ENCODE results near the gene CDC42. TPM values are rescaled to one million over a fixed set of nuclear protein-coding genes. Genes with fewer than 3 reads are reported as not detected.

The CDC42 gene
- total and polyA plus RNA-seq, 9 of the 15 experiments (the other 6 are each of a cell fraction or from before 2014, with no cell fraction given): 186 to 398 (median 325) TPM

DNA sequence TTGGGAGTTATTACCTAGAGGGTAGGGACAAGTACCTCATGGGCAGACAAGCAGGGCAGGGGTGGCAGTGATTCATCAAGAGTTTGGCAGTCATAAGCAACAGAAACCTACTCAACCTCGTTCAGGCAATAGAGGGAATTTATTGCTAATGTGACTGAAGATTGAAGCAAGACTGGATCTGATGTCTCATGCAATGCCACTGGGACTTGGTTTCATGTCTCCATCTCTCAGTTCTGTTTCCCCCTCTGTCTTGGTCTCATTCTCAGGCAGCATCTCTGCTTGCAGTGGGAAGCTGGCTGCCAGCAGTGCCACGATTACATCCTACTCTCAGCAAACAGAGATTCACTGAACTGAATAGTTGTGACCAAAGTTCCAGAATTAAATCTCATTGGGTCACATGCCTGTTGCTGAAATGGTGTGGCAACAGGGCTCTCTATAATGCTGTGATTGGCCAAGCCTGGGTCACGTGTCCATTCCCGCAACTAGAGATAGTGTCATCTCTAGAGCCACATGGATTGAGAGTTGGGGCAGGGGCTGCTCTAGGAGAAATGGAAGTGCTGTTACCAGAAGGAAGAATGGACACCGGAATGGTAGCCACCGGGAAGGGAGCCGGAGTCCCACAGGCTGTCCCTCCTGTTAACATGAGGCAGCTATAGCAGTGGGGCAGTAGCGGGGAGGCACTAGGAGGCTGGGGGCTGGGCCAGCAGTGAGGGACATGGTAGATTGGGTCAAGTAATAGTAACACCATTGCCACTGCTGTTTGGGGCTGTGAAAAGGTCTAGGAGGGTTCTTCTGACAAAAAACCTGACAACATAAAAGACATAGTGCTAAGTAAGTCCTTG lies 3.9 kb upstream of the CDC42 start (continued):
- peak; percentile 98 for TF ChIP-seq TOE1 (IDR thresholded peaks at IDR 0.05; ENCODE audit: borderline replicate concordance)
- TF ChIP-seq TOE1 (CRISPR knock-in tag; IDR thresholded peaks at IDR 0.05; ENCODE audit: borderline replicate concordance, low read depth): no peak
- peak; percentile 39; the same call in 1 of the 2 replicates for TF ChIP-seq PHF8 (IDR thresholded peaks at IDR 0.05; ENCODE audit: borderline replicate concordance, low read length)
- TF ChIP-seq ZC3H4 (CRISPR knock-in tag; IDR thresholded peaks at IDR 0.05; ENCODE audit: borderline replicate concordance): no peak
- TF ChIP-seq, protein P1, sequence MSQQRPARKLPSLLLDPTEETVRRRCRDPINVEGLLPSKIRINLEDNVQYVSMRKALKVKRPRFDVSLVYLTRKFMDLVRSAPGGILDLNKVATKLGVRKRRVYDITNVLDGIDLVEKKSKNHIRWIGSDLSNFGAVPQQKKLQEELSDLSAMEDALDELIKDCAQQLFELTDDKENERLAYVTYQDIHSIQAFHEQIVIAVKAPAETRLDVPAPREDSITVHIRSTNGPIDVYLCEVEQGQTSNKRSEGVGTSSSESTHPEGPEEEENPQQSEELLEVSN (IDR thresholded peaks at IDR 0.05; ENCODE audit: borderline replicate concordance in 1 of 2, extremely low read depth in 1 of 2, insufficient read depth in 1 of 2, insufficient read length in 1 of 2, low read depth in 1 of 2, low read length in 1 of 2, poor library complexity in 1 of 2, severe bottlenecking in 1 of 2): peak; percentile 57 to 75
- peak; percentile 80 for TF ChIP-seq BHLHE40 (IDR thresholded peaks at IDR 0.05; ENCODE audit: low read length)
- no peak for TF ChIP-seq BRF2 (IDR thresholded peaks at IDR 0.05; ENCODE audit: borderline replicate concordance, insufficient read depth, insufficient read length)
- TF ChIP-seq ZNF197 (CRISPR knock-in tag; IDR thresholded peaks at IDR 0.05; ENCODE audit: low read depth): peak; percentile 29; the same call in 1 of the 2 replicates
- no peak for TF ChIP-seq NONO (IDR thresholded peaks at IDR 0.05; ENCODE audit: low read depth in 2 of 2, low read length in 1 of 2)
- TF ChIP-seq AFF4 (CRISPR knock-in tag; IDR thresholded peaks at IDR 0.05): no peak
- TF ChIP-seq ZNF436 (CRISPR knock-in tag; IDR thresholded peaks at IDR 0.05): no peak
- TF ChIP-seq RBM17 (IDR thresholded peaks at IDR 0.05; ENCODE audit: borderline replicate concordance, low read depth, low read length): no peak
- TF ChIP-seq, protein P2, sequence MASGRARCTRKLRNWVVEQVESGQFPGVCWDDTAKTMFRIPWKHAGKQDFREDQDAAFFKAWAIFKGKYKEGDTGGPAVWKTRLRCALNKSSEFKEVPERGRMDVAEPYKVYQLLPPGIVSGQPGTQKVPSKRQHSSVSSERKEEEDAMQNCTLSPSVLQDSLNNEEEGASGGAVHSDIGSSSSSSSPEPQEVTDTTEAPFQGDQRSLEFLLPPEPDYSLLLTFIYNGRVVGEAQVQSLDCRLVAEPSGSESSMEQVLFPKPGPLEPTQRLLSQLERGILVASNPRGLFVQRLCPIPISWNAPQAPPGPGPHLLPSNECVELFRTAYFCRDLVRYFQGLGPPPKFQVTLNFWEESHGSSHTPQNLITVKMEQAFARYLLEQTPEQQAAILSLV (tag; IDR thresholded peaks at IDR 0.05): peak; percentile 65; the same call in 1 of the 2 replicates
- TF ChIP-seq ZNF589 (CRISPR knock-in tag; IDR thresholded peaks at IDR 0.05; ENCODE audit: low read depth): peak; percentile 92; the same call in 1 of the 2 replicates
- no peak for TF ChIP-seq SIN3B (IDR thresholded peaks at IDR 0.05; ENCODE audit: low read depth)
- peak; percentile 4 for TF ChIP-seq MEIS2 (IDR thresholded peaks at IDR 0.05; ENCODE audit: partially characterized antibody)
- TF ChIP-seq TAF9B (IDR thresholded peaks at IDR 0.05; ENCODE audit: partially characterized antibody): no peak
